HL-60/S4 treated with retinoic acid at 250 ng/mL for 4 days and 3 days (cell line): Measurements from ENCODE around the gene SMIM22.
"Not testable (repeated sequence)": the region's sequence is repeated elsewhere in the genome, so short reads cannot be mapped to it uniquely, and the experiment has no call there.

Source experiments
- in situ Hi-C: fragments of 300-500 bp; cut with MboI; formaldehyde crosslinking; loops from 2 replicates; pipeline ENCODE4 v1.7.0; 2022; ENCODE audit warnings: low sequenced_read_pairs

SMIM22 gene

DNA sequence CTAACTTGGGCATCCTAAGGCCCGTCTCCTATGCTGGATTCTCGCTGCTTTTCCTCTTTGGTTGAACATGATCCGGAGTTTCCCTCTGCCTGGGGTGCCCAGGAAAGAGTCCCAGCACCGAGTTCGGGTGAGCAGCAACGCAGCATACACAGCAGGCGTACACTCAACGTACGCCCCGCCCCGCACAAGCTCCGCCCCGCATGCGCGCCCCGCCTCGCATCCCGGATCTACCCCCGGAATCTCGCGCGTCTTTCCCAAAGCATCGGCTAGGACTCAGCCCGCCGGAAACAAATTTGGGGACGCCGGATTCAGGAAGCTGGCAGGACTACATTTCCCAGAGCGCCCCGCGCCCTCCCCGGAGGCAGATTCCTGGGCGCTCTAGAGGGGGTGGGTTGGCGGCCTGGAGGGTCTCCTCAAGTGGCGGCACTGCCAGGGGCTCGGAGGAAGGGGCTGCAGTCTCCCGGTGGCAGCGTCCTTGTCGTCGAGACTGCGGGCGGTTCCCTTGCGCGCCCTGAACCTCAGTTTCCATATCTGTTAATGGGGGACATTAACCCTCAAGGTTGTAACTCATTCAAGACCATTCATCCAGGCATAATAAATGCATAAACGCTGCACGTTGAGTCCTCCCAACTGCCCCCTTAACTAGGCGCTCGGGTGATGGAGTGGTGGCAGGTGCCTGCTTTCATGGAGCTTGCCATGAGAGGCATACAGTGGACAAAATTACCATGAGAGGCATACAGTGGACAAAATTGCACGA lies 26.4 kb upstream of the SMIM22 start:
- in situ Hi-C loops, result no loop called here

DNA sequence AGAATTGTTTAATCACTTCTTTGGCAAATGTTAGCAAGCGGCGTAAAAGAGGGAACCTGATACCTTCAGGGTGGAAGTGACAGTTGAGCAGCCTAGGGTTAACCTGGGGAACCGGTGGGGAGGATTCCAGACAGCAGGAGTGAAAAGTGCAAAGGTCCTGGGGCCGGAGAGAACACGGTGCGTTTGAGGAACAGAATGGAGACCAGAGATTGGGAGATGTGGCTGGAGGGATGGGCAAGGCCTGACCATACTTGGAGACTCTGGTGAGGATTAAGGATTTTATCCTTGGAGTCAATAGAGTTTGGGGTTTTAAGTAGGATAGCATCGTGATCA lies 25.9 kb upstream of the SMIM22 start:
- in situ Hi-C loops, result no loop called here

DNA sequence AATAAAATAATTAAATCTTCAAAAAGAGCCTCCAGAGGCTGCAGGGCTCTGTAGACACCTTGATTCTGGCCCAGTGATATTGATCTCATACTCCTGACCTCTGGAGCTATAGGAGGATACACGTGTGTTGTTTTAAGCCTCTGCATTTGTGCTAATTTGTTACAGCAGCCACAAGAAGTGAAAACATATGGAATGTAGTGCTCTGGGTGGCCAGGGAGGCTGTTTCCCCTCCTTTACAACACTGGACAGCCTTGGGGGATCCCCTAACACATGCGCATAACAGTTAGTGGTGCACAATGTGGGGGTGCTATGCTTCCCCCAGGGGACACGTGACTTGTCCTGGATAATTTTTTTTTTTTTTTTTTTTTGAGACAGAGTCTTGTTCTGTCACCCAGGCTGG lies 23.5 kb upstream of the SMIM22 start:
- in situ Hi-C loops, result no loop called here

DNA sequence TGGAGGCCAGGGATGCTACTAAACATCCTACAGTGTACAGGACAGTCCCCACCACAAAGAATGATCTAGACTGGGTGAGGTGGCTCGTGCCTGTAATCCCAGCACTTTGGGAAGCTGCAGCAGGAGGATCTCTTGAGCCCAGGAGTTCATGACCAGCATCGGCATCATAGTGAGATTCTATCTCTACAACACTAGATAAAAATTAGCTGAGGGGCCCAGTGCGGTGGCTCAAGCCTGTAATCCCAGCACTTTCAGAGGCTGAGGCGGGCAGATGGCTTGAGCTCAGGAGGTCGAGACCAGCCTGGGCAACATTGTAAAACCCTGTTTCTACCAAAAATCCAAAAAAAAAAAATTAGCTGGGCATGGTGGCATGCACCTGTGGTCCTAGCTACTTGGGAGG lies 22.8 kb upstream of the SMIM22 start:
- in situ Hi-C loops, result no loop called here

DNA sequence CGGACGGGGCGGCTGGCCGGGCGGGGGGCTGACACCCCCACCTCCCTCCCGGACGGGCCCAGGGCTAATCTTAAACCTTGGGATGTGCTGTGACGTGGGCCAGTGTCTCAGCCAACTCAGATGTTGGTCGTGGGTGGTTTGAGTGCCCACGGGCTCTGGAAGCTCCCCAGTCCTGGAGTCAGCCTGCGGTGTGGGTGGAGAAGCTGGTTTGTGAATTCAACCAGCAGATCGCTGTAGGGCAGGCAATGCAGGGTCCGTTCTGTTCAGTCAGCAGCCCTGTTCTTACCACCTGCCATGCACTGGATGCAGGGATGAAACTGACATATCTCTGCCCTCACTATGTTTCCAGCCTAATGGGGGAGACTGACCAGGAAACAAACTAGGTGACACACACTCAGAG lies 20.2 kb upstream of the SMIM22 start:
- in situ Hi-C loops, result no loop called here

DNA sequence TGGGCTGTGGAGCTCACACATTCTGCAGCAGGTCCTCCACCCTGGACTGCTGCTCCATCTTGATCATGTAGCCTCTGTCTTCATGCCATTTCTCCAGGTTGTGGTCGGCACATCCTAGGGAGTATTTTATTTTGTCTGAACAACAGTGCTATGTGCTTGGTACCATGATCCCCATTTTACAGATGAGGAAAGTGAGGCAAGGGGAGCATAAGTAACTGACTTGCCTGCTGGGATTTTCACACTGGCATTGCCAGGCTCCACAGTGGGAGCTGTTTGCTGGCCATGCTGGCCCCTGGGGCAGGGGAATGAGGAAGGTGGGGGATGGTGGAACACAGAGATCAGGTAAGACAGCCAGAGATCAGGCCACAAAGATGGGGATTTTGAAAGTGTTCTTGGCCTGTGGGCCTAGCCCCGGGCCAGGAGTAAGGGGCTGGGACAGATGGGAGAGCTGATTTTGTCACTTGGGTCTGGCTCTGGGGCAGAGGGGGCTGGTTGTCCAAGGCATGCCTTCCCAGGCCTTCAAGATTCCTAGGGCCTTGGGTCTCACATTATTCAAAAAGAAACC lies 18.9 kb upstream of the SMIM22 start:
- in situ Hi-C loops, result no loop called here

DNA sequence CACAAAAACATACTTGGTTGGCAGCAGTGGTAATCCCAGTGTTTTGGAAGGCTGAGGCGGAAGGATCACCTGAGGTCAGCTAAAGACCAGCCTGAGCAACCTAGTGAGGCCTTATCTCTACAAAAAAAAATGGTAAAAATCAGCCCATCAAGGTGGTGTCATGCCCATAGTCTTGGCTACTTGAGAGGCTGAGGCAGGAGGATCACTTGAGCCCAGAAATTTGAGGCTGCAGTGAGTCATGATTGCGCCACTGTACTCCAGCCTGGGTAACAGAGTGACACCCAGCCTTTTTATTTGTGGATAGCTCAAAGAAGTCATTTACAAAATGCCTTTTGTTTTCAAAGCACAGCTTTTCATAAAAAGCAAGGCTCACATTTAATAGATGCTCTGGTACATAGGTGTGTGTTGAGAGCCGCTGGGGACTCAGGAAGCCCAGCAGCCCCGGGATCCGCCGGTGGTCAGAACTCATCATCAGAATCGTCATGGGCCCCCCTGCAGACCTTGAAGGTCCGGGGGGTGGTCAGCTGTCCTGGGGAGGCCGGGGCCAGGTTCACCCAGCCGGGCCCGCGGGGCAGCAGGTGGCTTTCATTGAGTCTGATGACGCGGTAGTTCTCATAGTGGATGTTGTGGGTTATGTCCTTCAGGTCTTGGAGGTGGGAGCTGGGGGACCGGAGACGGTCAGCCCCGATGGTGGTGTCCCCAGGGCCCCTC lies 17.7 kb upstream of the SMIM22 start:
- in situ Hi-C loops, result no loop called here

DNA sequence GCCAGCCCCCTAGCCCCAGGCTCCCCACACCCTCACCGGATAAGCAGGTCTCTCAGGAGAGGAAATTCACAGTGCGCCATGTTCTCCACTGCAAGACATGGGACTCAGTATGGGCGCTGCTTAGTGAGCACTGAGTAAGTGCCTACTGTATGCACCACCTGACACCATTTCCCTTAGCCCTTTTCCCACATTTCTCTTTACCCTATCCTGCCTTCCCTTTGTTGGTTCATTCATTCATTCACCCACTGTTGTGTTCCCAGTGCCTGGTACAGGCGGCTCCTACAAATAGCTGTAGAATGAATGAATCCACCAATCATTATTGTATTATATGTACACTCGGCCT lies 17.1 kb upstream of the SMIM22 start:
- in situ Hi-C loops, result no loop called here

DNA sequence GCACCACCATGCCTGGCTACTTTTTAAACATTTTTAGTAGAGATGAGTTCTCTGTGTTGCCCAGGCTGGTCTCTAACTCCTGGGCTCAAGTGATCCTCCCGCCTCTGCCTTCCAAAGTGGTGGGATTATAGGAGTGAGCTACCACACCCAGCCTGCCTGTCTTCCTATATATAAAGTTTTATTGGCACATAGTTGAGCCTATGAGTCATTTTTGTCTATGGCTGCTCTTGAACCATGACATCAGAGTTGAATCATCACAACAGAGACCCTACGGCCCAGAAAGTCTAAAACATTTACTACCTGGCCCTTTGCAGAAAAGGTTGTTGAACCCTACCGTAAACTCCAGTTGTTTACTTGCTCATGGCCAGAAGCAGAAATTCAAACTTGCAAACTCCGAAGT lies 14.9 kb upstream of the SMIM22 start:
- in situ Hi-C loops, result no loop called here

DNA sequence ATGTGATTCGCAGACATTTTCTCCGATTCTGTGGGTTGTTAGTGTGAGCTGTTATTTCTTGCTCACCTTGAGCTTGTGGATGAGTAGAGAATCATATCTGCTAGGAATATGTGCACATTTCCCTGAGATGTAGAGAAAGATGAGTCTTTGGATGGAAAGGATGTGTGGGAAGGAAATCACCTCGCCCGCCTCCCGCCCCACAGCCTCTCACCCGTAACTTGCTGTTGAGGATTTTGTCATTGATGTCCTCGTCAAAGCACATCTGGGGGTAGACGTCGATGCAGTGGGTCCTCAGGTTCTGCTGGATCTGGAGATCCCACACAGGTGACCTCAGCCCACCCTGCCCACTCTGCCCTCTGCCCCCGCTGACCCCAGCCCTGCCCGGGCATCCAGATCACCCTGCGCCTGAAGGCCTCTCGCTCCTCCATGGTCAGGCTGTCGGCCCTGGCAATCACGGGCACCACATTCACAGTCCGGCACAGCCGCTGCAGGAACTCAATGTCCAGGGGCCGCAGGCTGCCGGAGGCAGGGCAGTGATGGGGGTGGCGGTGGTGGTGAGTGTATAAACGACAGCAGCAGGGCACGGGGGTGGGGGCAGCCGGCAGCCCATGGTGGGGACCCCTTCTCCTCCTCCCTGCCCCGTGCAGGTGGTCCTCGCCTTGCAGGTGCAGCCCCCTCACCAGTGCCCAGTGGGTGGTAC lies 11.8 kb upstream of the SMIM22 start:
- in situ Hi-C loops, result no loop called here

DNA sequence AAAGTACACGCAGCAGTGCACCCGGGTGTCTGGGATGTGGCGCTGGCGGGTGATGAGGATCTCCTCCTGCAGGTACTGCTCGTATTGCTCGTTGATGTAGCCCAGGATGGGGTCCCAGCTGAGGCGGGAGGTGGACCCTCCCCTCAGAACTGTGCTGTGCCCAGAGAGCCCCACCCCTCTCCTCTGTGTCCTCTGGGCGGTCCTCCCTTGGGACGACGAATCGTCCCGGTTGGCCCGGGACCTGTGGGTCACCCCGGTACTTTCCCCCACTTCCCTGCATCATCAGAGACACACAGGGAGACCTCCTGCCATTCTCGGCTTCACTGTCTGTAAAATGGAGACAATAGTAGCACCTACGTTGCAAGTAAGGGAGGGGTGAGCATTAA lies 11.2 kb upstream of the SMIM22 start:
- in situ Hi-C loops, result no loop called here

DNA sequence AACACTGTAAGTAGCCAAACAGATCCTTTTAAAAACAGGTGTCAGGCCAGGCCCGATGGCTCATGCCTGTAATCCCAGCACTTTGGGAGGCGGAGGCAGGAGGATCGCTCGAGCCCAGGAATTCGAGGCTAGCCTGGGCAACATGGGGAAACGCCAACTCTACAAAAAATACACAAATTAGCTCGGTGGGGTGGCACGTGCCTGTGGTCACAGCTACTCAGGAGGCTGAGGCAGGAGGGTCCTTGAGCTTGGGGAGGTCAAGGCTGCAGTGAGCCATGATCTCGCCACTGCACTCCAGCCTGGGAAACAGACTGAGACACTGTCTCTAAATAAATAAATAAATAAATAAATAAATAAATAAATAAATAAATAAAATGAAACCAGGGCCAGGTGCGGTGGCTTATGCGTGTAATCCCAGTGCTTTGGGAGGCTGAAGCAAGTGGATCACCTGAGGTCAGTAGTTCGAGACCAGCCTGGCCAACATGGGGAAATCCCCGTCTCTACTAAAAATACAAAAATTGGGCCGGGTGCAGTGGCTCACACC lies 10.7 kb upstream of the SMIM22 start:
- in situ Hi-C loops, result not testable (repeated sequence)

DNA sequence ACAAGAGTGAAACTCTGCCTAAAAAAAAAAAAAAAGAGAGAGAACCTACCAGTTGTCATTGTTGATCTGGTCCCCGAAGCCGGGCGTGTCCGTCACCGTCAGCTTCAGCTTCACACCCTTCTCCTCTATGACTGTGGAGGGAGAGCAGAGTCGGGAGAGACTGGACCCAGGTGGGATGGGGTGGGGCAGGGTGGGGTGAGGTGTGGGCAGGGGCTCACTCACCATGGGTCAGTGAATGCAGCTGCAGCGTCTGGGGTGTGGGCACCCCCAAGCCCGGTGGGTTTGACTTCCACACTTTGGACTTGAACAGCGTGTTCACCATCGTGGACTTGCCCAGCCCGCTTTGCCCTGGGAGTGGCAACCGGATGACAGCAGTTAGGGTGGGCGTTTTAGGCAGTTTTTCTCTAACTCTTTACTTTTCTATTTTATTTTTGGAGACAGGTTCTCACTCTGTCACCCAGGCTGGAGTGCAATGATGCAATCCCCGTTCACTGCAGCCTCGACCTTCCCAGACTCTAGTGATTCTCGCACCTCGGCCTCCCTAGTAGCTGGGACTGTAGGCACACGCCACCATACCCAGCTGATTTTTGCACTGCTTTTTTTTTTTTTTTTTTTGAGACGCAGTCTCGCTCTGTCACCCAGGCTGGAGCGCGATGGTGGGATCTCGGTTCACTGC lies 9.3 kb upstream of the SMIM22 start:
- in situ Hi-C loops, result no loop called here

DNA sequence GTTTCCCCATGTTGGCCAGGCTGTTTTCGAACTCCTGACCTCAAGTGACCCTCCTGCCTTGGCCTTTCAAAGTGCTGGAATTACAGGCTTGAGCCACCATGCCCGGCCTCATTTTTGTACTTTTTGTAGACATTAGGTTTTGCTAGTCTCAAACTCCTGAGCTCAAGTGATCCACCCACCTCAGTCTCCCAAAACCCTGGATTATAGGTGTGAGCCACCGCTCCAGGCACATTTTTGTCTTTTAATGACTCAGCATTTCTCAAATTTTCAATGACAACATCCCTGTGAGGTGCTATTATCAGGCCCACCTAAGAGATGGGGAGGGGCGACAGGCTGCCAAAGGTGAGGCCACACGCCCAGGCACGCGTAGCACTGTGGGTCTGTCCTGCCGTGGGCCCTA lies 8.1 kb upstream of the SMIM22 start:
- in situ Hi-C loops, result no loop called here

DNA sequence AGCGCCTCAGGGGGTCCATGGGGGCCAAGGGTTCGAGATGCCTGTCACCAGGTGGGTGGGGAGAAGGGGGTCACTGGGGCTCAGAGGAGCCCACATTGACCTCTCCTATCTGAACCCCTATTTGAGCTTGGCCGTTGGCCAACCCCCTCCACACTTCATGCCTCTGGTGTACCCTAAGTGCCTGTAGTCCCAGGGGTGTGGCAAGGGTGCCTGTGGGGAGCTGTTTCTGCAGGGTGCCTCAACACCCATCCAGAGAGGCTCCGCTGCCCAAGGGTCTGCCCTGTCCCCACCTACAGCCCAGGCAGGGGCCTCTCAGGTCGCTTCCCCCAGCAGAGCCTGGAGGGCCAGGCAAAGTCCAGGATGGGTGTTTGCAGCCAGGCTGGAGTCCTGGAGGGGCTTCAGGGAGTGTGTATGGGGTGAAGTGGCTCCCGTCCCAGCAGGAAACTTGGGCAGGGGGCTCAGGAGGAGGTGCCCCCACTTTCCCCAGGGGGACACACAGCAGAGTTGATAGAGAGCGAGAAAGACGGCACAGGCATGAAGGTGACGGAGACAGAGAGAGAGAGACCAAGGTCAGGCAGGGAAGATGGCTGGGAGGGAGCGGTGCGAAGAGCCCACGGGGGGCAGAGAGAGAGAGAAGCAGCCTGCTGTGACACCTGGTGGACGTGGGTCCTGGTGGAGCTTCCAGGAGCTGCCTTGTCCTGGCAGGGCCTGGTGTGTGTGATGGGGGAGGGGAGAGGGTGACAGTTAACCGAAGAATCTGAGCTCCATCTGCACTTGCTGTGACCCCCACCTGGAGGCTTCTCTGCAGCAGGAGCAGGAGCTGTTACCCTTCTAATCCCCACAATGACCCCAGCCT lies 7.3 kb upstream of the SMIM22 start, which contains the start of gene SEPTIN12:
Gene SEPTIN12 (minus strand): TSS at position 719 of the 856 bp plus-strand sequence. CDS start 700 bp downstream, at position 19.
- in situ Hi-C loops, result no loop called here

DNA sequence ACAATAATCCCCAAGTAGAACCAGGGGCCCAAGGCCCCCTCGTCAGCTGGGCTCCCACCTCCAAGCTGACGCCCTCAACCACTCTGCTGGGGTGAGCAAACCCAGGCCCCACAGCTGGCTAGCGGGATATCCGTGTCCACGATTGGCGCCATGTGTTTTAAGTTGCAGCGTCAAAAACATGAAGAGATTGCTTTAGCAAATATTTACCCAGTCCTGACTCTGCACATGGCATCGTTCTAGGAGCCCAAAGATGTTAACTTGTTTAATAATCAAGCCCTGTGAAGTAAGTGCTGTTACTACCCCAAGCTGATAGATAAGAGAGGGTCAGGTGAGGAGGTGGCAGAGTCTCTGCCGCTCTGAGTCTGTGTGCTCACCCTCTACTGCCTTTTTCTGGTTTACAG lies 6.7 kb upstream of the SMIM22 start:
- in situ Hi-C loops, result no loop called here

DNA sequence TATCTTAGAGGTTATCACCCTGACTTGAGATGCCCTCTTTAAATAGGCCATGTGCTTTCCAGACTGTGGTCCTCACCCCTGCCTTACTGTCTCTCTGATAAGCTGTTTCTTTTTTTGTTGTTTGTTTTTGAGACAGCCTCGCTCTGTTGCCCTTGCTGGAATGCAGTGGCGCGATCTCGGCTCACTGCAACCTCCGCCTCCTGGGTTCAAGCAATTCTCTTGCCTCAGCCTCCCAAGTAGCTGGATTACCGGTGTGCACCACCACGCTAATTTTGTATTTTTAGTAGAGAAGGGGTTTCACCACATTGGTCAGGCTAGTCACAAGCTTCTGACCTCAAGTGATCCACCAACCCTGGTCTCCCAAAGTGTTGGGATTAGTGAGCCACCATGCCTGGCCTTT lies 6.3 kb upstream of the SMIM22 start:
- in situ Hi-C loops, result no loop called here

DNA sequence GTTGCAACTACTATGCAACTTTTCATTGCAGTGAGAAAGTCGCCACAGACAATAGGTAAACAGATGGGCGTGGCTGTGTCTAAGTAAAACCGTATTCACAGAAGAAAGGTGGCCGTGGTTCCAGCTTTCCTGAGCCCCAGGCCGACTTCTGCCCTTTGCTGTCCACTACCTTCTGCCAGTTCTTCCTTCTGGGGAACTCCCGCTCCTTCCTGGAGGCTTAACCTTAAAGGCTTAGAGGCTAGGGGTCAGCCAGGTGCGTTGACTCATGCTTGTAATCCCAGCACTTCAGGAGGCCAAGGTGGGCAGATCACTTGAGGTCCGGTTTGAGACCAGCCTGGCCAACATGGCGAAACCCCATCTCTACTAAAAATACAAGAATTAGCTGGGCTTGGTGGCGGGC lies 4.9 kb upstream of the SMIM22 start:
- in situ Hi-C loops, result no loop called here

DNA sequence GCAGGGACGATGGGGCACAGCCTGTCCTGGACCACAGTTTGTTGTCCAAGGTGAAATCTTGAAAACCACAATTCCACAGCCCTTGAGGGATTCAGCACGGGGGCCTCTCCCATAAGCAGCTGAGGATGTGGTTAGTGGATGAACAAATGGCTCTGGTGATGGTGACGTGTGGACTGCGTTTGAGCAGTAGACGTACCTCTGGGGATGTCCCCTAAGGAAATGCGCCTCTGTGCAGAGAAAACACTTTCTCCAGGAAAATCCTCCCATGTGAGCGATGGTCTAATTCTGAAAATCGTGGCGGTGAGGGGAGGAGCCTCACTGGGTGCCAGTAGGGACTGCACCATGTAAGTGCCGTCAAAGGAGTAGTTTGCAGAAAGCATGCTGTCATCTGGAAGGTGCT lies 4.3 kb upstream of the SMIM22 start:
- in situ Hi-C loops, result no loop called here

DNA sequence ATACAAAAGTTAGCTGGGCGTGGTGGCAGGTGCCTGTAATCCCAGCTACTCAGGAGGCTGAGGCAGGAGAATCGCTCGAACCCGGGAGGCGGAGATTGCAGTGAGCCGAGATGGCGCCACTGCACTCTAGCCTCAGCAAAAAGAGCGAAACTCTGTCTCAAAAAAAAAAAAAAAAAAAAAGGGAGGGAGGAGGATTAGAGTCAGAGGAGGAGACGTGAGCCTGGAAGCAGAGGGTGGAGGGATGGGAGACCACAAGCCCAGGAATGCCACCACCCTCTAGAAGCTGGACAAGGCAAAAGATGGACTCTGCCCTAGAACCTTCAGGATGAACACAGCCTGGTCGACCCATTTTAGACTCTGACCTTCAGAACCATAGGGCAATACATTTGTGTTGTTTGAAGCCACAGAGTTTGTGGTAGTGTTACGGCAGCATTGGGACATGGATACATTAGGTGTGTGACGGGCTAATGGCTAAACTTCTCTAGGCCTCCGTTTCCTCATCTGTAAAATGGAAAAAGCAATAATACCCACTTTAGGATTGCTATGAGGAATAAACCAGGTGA lies 2.1 kb upstream of the SMIM22 start:
- in situ Hi-C loops, result no loop called here
